ENCODE results near the gene PCDHGC5. TPM values are rescaled to one million over a fixed set of nuclear protein-coding genes. Genes with fewer than 3 reads are reported as not detected.

Gene PCDHGC5
- total RNA-seq, 1 donor from 2014 or later: 0.43 TPM

GRCh38 chr5:141503681-141504080 is 14.8 kb downstream of the PCDHGC5 start:
- Histone ChIP-seq H3K27ac (no peak overlapping the region), H2AFZ (replicated peaks) (no peak overlapping the region), H3K9ac (no peak overlapping the region), H4K20me1 (ENCODE audit: low read depth) (peaks cover 16% of the 10 kb centered on the region), H3K36me3 (no peaks in the 10 kb centered on the region), H3K4me2 (no peak overlapping the region), H3K4me3 (no peak overlapping the region), H3K79me2 (ENCODE audit: low read depth) (no peaks in the 10 kb centered on the region), H3K9me3 (ENCODE audit: low read depth) (no peaks in the 10 kb centered on the region), H3K27me3 (no peaks in the 10 kb centered on the region), H3F3A (ENCODE audit: low read depth) (peaks cover 20% of the 10 kb centered on the region), H3K4me1 (peaks cover 18% of the 10 kb centered on the region)
- Mint-ChIP-seq H3K4me1 (peaks cover 39% of the 10 kb centered on the region), H3K36me3 (peaks cover 37% of the 10 kb centered on the region), H3K27me3 (ENCODE audit: insufficient read depth, low read depth) (peaks cover 4% of the 10 kb centered on the region), H3K4me3 (no peak overlapping the region), H3K27ac (peak overlapping the region; percentile 93), H3K9me3 (no peaks in the 10 kb centered on the region)
- TF ChIP-seq EZH2phosphoT487 (IDR thresholded peaks at IDR 0.05): no peak
- DNase-seq (ENCODE audit: low spot score): no peak

- Histone ChIP-seq H3K4me3 (no peak overlapping the region), H3K9ac (no peak overlapping the region), H3K4me1 (peaks cover 20% of the 10 kb centered on the region), H3K27me3 (no peaks in the 10 kb centered on the region), H3K4me2 (no peak overlapping the region), H3K79me2 (ENCODE audit: low read depth) (no peaks in the 10 kb centered on the region), H3F3A (ENCODE audit: low read depth) (peaks cover 25% of the 10 kb centered on the region), H3K9me3 (ENCODE audit: low read depth) (no peaks in the 10 kb centered on the region), H2AFZ (replicated peaks) (no peak overlapping the region), H3K27ac (no peak overlapping the region), H3K36me3 (no peaks in the 10 kb centered on the region), H4K20me1 (ENCODE audit: low read depth) (peaks cover 16% of the 10 kb centered on the region)
- H3K4me3 Mint-ChIP-seq: no peak overlapping the region
- H3K4me1 Mint-ChIP-seq: peaks cover 43% of the 10 kb centered on the region
- H3K36me3 Mint-ChIP-seq: peaks cover 34% of the 10 kb centered on the region
- no peak for TF ChIP-seq CTCF (IDR thresholded peaks at IDR 0.05)
- TF ChIP-seq EZH2 (IDR thresholded peaks at IDR 0.05): no peak
- TF ChIP-seq EZH2phosphoT487 (IDR thresholded peaks at IDR 0.05): no peak
- H3K27me3 Mint-ChIP-seq (ENCODE audit: insufficient read depth, low read depth): peaks cover 6% of the 10 kb centered on the region
- no peaks in the 10 kb centered on the region for H3K9me3 Mint-ChIP-seq
- peak overlapping the region; percentile 93 for H3K27ac Mint-ChIP-seq
- no peak for DNase-seq (ENCODE audit: low spot score)
Observed at GRCh38 chr5:141504216-141504615, 15.3 kb downstream of the PCDHGC5 start.

- Histone ChIP-seq H4K20me1 (ENCODE audit: low read depth) (peaks cover 16% of the 10 kb centered on the region), H3K36me3 (no peaks in the 10 kb centered on the region), H2AFZ (replicated peaks) (no peak overlapping the region), H3K4me3 (no peak overlapping the region), H3K27me3 (no peaks in the 10 kb centered on the region), H3F3A (ENCODE audit: low read depth) (peaks cover 31% of the 10 kb centered on the region), H3K9me3 (ENCODE audit: low read depth) (no peaks in the 10 kb centered on the region), H3K27ac (no peak overlapping the region), H3K9ac (no peak overlapping the region), H3K4me2 (no peak overlapping the region), H3K79me2 (ENCODE audit: low read depth) (no peaks in the 10 kb centered on the region), H3K4me1 (peaks cover 27% of the 10 kb centered on the region)
- peak overlapping the region; percentile 99 for H3K27ac Mint-ChIP-seq
- H3K4me3 Mint-ChIP-seq: no peak overlapping the region
- H3K36me3 Mint-ChIP-seq: peaks cover 30% of the 10 kb centered on the region
- no peak for TF ChIP-seq EZH2phosphoT487 (IDR thresholded peaks at IDR 0.05)
- TF ChIP-seq EZH2 (IDR thresholded peaks at IDR 0.05): no peak
- TF ChIP-seq CTCF (IDR thresholded peaks at IDR 0.05): no peak
- peaks cover 10% of the 10 kb centered on the region for H3K27me3 Mint-ChIP-seq (ENCODE audit: insufficient read depth, low read depth)
- peaks cover 56% of the 10 kb centered on the region for H3K4me1 Mint-ChIP-seq
- DNase-seq (ENCODE audit: low spot score): no peak
- no peaks in the 10 kb centered on the region for H3K9me3 Mint-ChIP-seq
Observed at GRCh38 chr5:141506381-141507155, 17.7 kb downstream of the PCDHGC5 start.

Data from neural progenitor cell (in vitro differentiated cells).